GM18498 (cell line): ENCODE measurements around the gene TUBB3.
"Not testable (repeated sequence)": the region's sequence is repeated elsewhere in the genome, so short reads cannot be mapped to it uniquely, and the experiment has no call there.

Experiments used
- ATAC-seq: cut with Tn5 transposase; IDR thresholded peaks from one replicate; pipeline ENCODE4 v1.9.1; 2021; ENCODE audit warnings: mild to moderate bottlenecking, moderate library complexity; ENCODE audit not compliant: unreplicated experiment

Gene TUBB3

GRCh38 chr16:89917773-89918452 is 5.2 kb upstream of the TUBB3 start:
- peak; percentile 75 for ATAC-seq

GRCh38 chr16:89918453-89919347 is 4.4 kb upstream of the TUBB3 start, which contains the start of gene MC1R:
Gene MC1R (plus strand): TSS chr16:89918862. CDS start chr16:89919259, 397 bp downstream.
- ATAC-seq, result no peak

- no peak for ATAC-seq
Measured at GRCh38 chr16:89919535-89920406, 3.4 kb upstream of the TUBB3 start.

- ATAC-seq, result no peak
Measured at GRCh38 chr16:89920723-89921122, 2.4 kb upstream of the TUBB3 start.

GRCh38 chr16:89921131-89921701 is 1.9 kb upstream of the TUBB3 start:
- ATAC-seq, result no peak

- no peak for ATAC-seq
Measured at GRCh38 chr16:89921702-89922476, 1.3 kb upstream of the TUBB3 start.

- no peak for ATAC-seq
Measured at GRCh38 chr16:89922477-89922883, 662 bp upstream of the TUBB3 start.

- no peak for ATAC-seq
Measured at GRCh38 chr16:89923640-89924296, 626 bp downstream of the TUBB3 start.

- no peak for ATAC-seq
Measured at GRCh38 chr16:89924297-89924924, 1.3 kb downstream of the TUBB3 start.

- no peak for ATAC-seq
Measured at GRCh38 chr16:89924925-89925307, 1.8 kb downstream of the TUBB3 start.

- ATAC-seq, result no peak
Measured at GRCh38 chr16:89925596-89926079, 2.5 kb downstream of the TUBB3 start.

- no peak for ATAC-seq
Measured at GRCh38 chr16:89931305-89931896, 8.3 kb downstream of the TUBB3 start.

GRCh38 chr16:89931964-89932363 is 8.8 kb downstream of the TUBB3 start:
- ATAC-seq, result no peak

- ATAC-seq, result not testable (repeated sequence)
Measured at GRCh38 chr16:89934019-89934418, 10.9 kb downstream of the TUBB3 start.

GRCh38 chr16:89934611-89935553 is 11.7 kb downstream of the TUBB3 start:
- no peak for ATAC-seq

- not testable (repeated sequence) for ATAC-seq
Measured at GRCh38 chr16:89935620-89936019, 12.5 kb downstream of the TUBB3 start.

GRCh38 chr16:89936034-89936433 is 12.9 kb downstream of the TUBB3 start:
- no peak for ATAC-seq
